GM18499 (cell line): ENCODE measurements around the gene LMAN1L.

Experiments
- ATAC-seq: cut with Tn5 transposase; IDR thresholded peaks from one replicate; pipeline ENCODE4 v1.9.1; 2021; ENCODE audit warnings: moderate number of reproducible peaks; ENCODE audit not compliant: insufficient read depth, unreplicated experiment

Gene LMAN1L

GRCh38 chr15:74809956-74810355 is 2.7 kb upstream of the LMAN1L start:
- ATAC-seq: no peak

GRCh38 chr15:74815121-74815934 is 2.7 kb downstream of the LMAN1L start:
- ATAC-seq: no peak

- no peak for ATAC-seq
Observed at GRCh38 chr15:74815961-74816360, 3.3 kb downstream of the LMAN1L start.

GRCh38 chr15:74816624-74817369 is 4.2 kb downstream of the LMAN1L start:
- ATAC-seq: no peak

- no peak for ATAC-seq
Observed at GRCh38 chr15:74817370-74817737, 4.7 kb downstream of the LMAN1L start.

GRCh38 chr15:74820056-74820455 is 7.4 kb downstream of the LMAN1L start:
- no peak for ATAC-seq

- ATAC-seq: peak; percentile 53
Observed at GRCh38 chr15:74821091-74821789, 8.6 kb downstream of the LMAN1L start.

GRCh38 chr15:74821790-74822158 is 9.1 kb downstream of the LMAN1L start:
- no peak for ATAC-seq

- ATAC-seq: no peak
Observed at GRCh38 chr15:74822233-74822632, 9.6 kb downstream of the LMAN1L start.

GRCh38 chr15:74823324-74823723 is 10.7 kb downstream of the LMAN1L start:
- ATAC-seq: no peak

GRCh38 chr15:74824976-74825375 is 12.3 kb downstream of the LMAN1L start:
- no peak for ATAC-seq

GRCh38 chr15:74825866-74826265 is 13.2 kb downstream of the LMAN1L start:
- ATAC-seq: no peak

GRCh38 chr15:74826364-74826819 is 13.8 kb downstream of the LMAN1L start, which contains the start of gene CPLX3:
Gene CPLX3 (plus strand): TSS chr15:74826627. CDS start chr15:74826704, 77 bp downstream.
- ATAC-seq: no peak

- ATAC-seq: no peak
Observed at GRCh38 chr15:74826921-74827320, 14.3 kb downstream of the LMAN1L start.

- ATAC-seq: no peak
Observed at GRCh38 chr15:74827614-74828013, 15.0 kb downstream of the LMAN1L start.

- no peak for ATAC-seq
Observed at GRCh38 chr15:74828835-74829234, 16.2 kb downstream of the LMAN1L start.

GRCh38 chr15:74829486-74829885 is 16.9 kb downstream of the LMAN1L start:
- ATAC-seq: no peak

GRCh38 chr15:74829991-74830390 is 17.4 kb downstream of the LMAN1L start:
- ATAC-seq: no peak

GRCh38 chr15:74830868-74831267 is 18.2 kb downstream of the LMAN1L start:
- ATAC-seq: no peak

- no peak for ATAC-seq
Observed at GRCh38 chr15:74831813-74832495, 19.3 kb downstream of the LMAN1L start.
